Measurements from ENCODE around the gene TLR1.

DNA sequence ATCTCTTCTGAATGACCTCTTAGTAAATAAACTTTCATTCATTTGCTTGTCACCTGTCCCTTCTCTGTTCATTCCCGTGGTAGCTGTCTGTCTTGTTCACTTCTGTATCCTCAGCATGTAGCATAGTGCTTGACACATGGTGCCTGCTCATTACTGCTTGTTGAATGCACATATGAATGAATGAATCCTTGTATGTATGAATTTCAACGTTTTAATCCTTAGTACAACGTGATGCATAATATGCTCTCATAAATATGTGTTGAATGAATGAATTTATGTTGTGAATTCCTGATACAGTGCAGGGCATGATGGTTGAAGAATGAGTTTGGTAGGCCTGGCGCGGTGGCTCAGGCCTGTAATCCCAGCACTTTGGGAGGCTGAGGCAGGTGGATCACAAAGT, 24.8 kb downstream of the TLR1 start:
- TF ChIP-seq EP300 (IDR thresholded peaks at IDR 0.05) (no peak), POLR2A (IDR thresholded peaks at IDR 0.05) (no peak), POLR2AphosphoS5 (IDR thresholded peaks at IDR 0.05) (no peak)
- TF ChIP-seq, protein P1, sequence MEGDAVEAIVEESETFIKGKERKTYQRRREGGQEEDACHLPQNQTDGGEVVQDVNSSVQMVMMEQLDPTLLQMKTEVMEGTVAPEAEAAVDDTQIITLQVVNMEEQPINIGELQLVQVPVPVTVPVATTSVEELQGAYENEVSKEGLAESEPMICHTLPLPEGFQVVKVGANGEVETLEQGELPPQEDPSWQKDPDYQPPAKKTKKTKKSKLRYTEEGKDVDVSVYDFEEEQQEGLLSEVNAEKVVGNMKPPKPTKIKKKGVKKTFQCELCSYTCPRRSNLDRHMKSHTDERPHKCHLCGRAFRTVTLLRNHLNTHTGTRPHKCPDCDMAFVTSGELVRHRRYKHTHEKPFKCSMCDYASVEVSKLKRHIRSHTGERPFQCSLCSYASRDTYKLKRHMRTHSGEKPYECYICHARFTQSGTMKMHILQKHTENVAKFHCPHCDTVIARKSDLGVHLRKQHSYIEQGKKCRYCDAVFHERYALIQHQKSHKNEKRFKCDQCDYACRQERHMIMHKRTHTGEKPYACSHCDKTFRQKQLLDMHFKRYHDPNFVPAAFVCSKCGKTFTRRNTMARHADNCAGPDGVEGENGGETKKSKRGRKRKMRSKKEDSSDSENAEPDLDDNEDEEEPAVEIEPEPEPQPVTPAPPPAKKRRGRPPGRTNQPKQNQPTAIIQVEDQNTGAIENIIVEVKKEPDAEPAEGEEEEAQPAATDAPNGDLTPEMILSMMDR (IDR thresholded peaks at IDR 0.05), result no peak

All from upper lobe of left lung (tissue), 4 donors.